GM23338 (cell line): Measurements from ENCODE around the gene SLBP. TPM values are rescaled to one million over a fixed set of nuclear protein-coding genes. Genes with fewer than 3 reads are reported as not detected.
A peak's percentile ranks its signal among the peaks of the same experiment; 100 is the strongest.

Source experiments
- ATAC-seq: fragments of 200-7000 bp; cut with Tn5 transposase; 3 replicates; pipeline ENCODE4 v1.9.1; 2020
- DNase-seq: peaks from one replicate; pipeline ENCODE4 v3.0.0-alpha.2; 2015; ENCODE audit warnings: low spot score
- H2AFZ ChIP-seq: fragments of 200-600 bp; sonication (generic); 2 replicates; pipeline ENCODE4 v1.8.0; 2016; ENCODE audit warnings: antibody characterized with exemption, mild to moderate bottlenecking, moderate library complexity
- H3F3A ChIP-seq: fragments of 200-600 bp; sonication (generic); replicated peaks from 2 replicates; pipeline ENCODE4 v1.8.0; 2017; ENCODE audit warnings: antibody characterized with exemption, mixed run types, low read depth
- H3K27ac ChIP-seq: fragments of 200-600 bp; sonication (generic); 2 replicates; pipeline ENCODE4 v1.6.1; 2016; ENCODE audit warnings: low read depth
- H3K27me3 ChIP-seq: fragments of 200-600 bp; sonication (generic); 2 replicates; pipeline ENCODE4 v1.8.0; 2016; ENCODE audit warnings: mild to moderate bottlenecking, mixed run types, moderate library complexity; ENCODE audit not compliant: insufficient read depth
- H3K36me3 ChIP-seq: fragments of 200-600 bp; sonication (generic); 2 replicates; pipeline ENCODE4 v1.8.0; 2016; ENCODE audit warnings: mild to moderate bottlenecking; ENCODE audit not compliant: insufficient read depth
- H3K4me1 ChIP-seq: fragments of 200-600 bp; sonication (generic); 2 replicates; pipeline ENCODE4 v1.8.0; 2016; ENCODE audit warnings: mild to moderate bottlenecking, moderate library complexity; ENCODE audit not compliant: insufficient read depth
- H3K4me2 ChIP-seq: fragments of 200-600 bp; sonication (generic); 2 replicates; pipeline ENCODE4 v1.7.1; 2017; ENCODE audit warnings: mixed run types
- H3K4me3 ChIP-seq: fragments of 200-600 bp; sonication (generic); 2 replicates; pipeline ENCODE4 v1.6.1; 2016; ENCODE audit warnings: mixed run types
- H3K79me2 ChIP-seq: fragments of 200-600 bp; sonication (generic); replicated peaks from 2 replicates; pipeline ENCODE4 v1.8.0; 2017; ENCODE audit warnings: mild to moderate bottlenecking; ENCODE audit not compliant: insufficient read depth
- H3K9me2 ChIP-seq: fragments of 200-600 bp; sonication (generic); 2 replicates; pipeline ENCODE4 v1.8.0; 2017; ENCODE audit not compliant: insufficient read depth
- H4K20me1 ChIP-seq: fragments of 200-600 bp; sonication (generic); replicated peaks from 2 replicates; pipeline ENCODE4 v1.8.0; 2017; ENCODE audit warnings: mild to moderate bottlenecking; ENCODE audit not compliant: insufficient read depth
- H3K27ac Mint-ChIP-seq: 2 replicates; pipeline ENCODE4 v1.8.0; 2020; ENCODE audit warnings: inconsistent platforms, mild to moderate bottlenecking, moderate library complexity, mixed read lengths
- H3K27me3 Mint-ChIP-seq: 3 replicates; pipeline ENCODE4 v1.8.0; 2022; ENCODE audit warnings: low read depth, mild to moderate bottlenecking, moderate library complexity, mixed read lengths, inconsistent platforms; ENCODE audit not compliant: insufficient read depth, poor library complexity
- H3K36me3 Mint-ChIP-seq: 3 replicates; pipeline ENCODE4 v1.8.0; 2021; ENCODE audit warnings: low read depth, mild to moderate bottlenecking, inconsistent platforms, moderate library complexity, mixed read lengths
- H3K4me1 Mint-ChIP-seq: 3 replicates; pipeline ENCODE4 v1.8.0; 2020; ENCODE audit warnings: mild to moderate bottlenecking, inconsistent platforms, mixed read lengths
- H3K4me3 Mint-ChIP-seq: 3 replicates; pipeline ENCODE4 v1.8.0; 2021; ENCODE audit warnings: moderate library complexity, mild to moderate bottlenecking, inconsistent platforms, mixed read lengths
- H3K9me3 Mint-ChIP-seq: 3 replicates; pipeline ENCODE4 v1.8.0; 2020; ENCODE audit warnings: moderate library complexity, mild to moderate bottlenecking, inconsistent platforms, mixed read lengths
- CREB1 ChIP-seq: fragments of 250-450 bp; sonication (Bioruptor Pico); IDR thresholded peaks from 2 replicates; pipeline ENCODE4 v1.5.0; 2020; ENCODE audit warnings: low read depth, mild to moderate bottlenecking, moderate library complexity
- CTCF ChIP-seq, 2 experiments: fragments of 200-600 bp in 1 of 2; sonication (generic) in 1 of 2; conservative IDR thresholded peaks; 2 replicates each; pipeline versions ENCODE4 v1.5.1 to v1.6.1; 2016 to 2017; ENCODE audit warnings: antibody characterized with exemption in 2 of 2, low read depth in 2 of 2, mild to moderate bottlenecking in 2 of 2, moderate library complexity in 1 of 2
- ETS1 ChIP-seq: IDR thresholded peaks from 2 replicates; pipeline ENCODE4 v1.6.1; 2016; ENCODE audit warnings: antibody characterized with exemption
- EZH2 ChIP-seq: fragments of 200-600 bp; sonication (generic); IDR thresholded peaks from one replicate; pipeline ENCODE4 v1.8.0; 2017; ENCODE audit warnings: antibody characterized with exemption, mild to moderate bottlenecking, low read depth; ENCODE audit not compliant: unreplicated experiment
- EZH2phosphoT487 ChIP-seq: fragments of 200-600 bp; sonication (generic); IDR thresholded peaks from one replicate; pipeline ENCODE4 v1.8.1; 2018; ENCODE audit warnings: antibody characterized with exemption; ENCODE audit not compliant: unreplicated experiment
- JUNB ChIP-seq: IDR thresholded peaks from one replicate; pipeline ENCODE4 v1.6.1; 2016; ENCODE audit warnings: antibody characterized with exemption; ENCODE audit not compliant: unreplicated experiment
- NANOG ChIP-seq: IDR thresholded peaks from 2 replicates; pipeline ENCODE4 v1.6.1; 2016; ENCODE audit warnings: antibody characterized with exemption, borderline replicate concordance
- POLR2AphosphoS5 ChIP-seq: IDR thresholded peaks from 2 replicates; pipeline ENCODE4 v1.6.1; 2016; ENCODE audit warnings: antibody characterized with exemption, low read depth
- STAT1 ChIP-seq: IDR thresholded peaks from one replicate; pipeline ENCODE4 v1.6.1; 2016; ENCODE audit warnings: antibody characterized with exemption; ENCODE audit not compliant: unreplicated experiment
- ZNF114 ChIP-seq: fragments of 250-450 bp; sonication (Bioruptor Pico); IDR thresholded peaks from 2 replicates; pipeline ENCODE4 v1.5.0; 2020; ENCODE audit warnings: mild to moderate bottlenecking, moderate library complexity
- ZNF331 ChIP-seq: fragments of 250-450 bp; sonication (Bioruptor Pico); IDR thresholded peaks from 2 replicates; pipeline ENCODE4 v1.5.0; 2020; ENCODE audit warnings: low read depth, mild to moderate bottlenecking, moderate library complexity
- polyA plus RNA-seq: library from polyadenylated mRNA; unstranded; fragments of >200 nt; fragmentation: Nextera tagmentation; extraction: Ambion mirVana; gene quantifications from 2 replicates; pipeline ENCODE4 v1.2.1, GENCODE V29; 2016
- total RNA-seq: library from RNA; depleted of rRNA; stranded (reverse); fragments of >200 nt; shearing (Covaris generic); gene quantifications from 2 replicates; pipeline ENCODE4 v1.2.3, GENCODE V29; 2014
- TF ChIP-seq, protein P1 (sequence below): fragments of 250-450 bp; sonication (Bioruptor Pico); IDR thresholded peaks from 2 replicates; pipeline ENCODE4 v1.5.0; 2020; ENCODE audit warnings: mild to moderate bottlenecking, moderate library complexity

Gene SLBP
- total and polyA plus RNA-seq, 2 experiments from 2014 or later: 54.4 to 58.6 TPM

DNA sequence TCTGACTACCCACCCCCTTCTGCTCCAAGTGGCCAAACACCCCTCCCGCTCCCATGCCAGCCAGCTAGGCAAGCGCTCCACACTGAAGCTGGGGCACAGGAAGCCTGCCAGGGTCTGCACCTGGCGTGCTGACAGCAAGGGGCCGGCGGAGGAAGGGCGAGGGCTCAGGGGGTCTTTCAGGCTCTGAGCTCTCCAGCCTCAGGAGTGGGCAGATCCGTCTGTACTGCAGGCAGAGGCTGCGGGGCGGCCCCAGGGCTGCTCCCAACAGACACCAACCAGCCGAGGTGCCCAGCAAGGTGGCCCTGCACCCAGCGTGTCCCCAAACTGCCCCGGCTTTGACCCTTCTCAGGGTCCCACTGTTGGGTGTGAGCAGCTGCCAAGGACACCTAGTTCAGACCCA lies 42.8 kb downstream of the SLBP start:
- Histone ChIP-seq H4K20me1 (no peaks in the 10 kb centered on the region), H3K4me1 (no peaks in the 10 kb centered on the region), H3F3A (no peaks in the 10 kb centered on the region), H3K4me2 (no peak overlapping the region), H3K9me2 (no peaks in the 10 kb centered on the region), H3K36me3 (no peaks in the 10 kb centered on the region), H2AFZ (no peak overlapping the region), H3K79me2 (no peaks in the 10 kb centered on the region), H3K27me3 (no peaks in the 10 kb centered on the region), H3K27ac (no peak overlapping the region), H3K4me3 (no peak overlapping the region)
- TF ChIP-seq EZH2: no peak
- no peak overlapping the region for H3K27ac Mint-ChIP-seq
- DNase-seq (no peak), ATAC-seq (no peak)
- peaks cover 9% of the 10 kb centered on the region for H3K27me3 Mint-ChIP-seq
- no peaks in the 10 kb centered on the region; the same call in 2 of the 3 replicates for H3K9me3 Mint-ChIP-seq
- H3K4me1 Mint-ChIP-seq: peaks cover 7% of the 10 kb centered on the region; the same call in 1 of the 3 replicates
- H3K36me3 Mint-ChIP-seq: no peaks in the 10 kb centered on the region
- H3K4me3 Mint-ChIP-seq: no peak overlapping the region

- Mint-ChIP-seq H3K36me3 (no peaks in the 10 kb centered on the region), H3K4me3 (no peak overlapping the region), H3K4me1 (peaks cover 7% of the 10 kb centered on the region; the same call in 1 of the 3 replicates), H3K9me3 (no peaks in the 10 kb centered on the region; the same call in 2 of the 3 replicates), H3K27ac (no peak overlapping the region), H3K27me3 (peaks cover 9% of the 10 kb centered on the region)
- Histone ChIP-seq H3K79me2 (no peaks in the 10 kb centered on the region), H3K27ac (no peak overlapping the region), H3K4me2 (no peak overlapping the region), H3K9me2 (no peaks in the 10 kb centered on the region), H2AFZ (no peak overlapping the region), H3F3A (no peaks in the 10 kb centered on the region), H3K27me3 (no peaks in the 10 kb centered on the region), H3K4me3 (no peak overlapping the region), H3K36me3 (no peaks in the 10 kb centered on the region), H4K20me1 (no peaks in the 10 kb centered on the region), H3K4me1 (no peaks in the 10 kb centered on the region)
- ATAC-seq (peak; percentile 65), DNase-seq (no peak)
- no peak for TF ChIP-seq ETS1
- TF ChIP-seq EZH2phosphoT487: no peak
- TF ChIP-seq CTCF (conservative IDR thresholded peaks at IDR 0.05; ENCODE audit: low read depth in 2 of 2): no peak
- TF ChIP-seq CREB1 (CRISPR knock-in tag): no peak
- no peak for TF ChIP-seq EZH2
- no peak for TF ChIP-seq ZNF331 (CRISPR knock-in tag)
- TF ChIP-seq STAT1: no peak
- TF ChIP-seq, protein P1, sequence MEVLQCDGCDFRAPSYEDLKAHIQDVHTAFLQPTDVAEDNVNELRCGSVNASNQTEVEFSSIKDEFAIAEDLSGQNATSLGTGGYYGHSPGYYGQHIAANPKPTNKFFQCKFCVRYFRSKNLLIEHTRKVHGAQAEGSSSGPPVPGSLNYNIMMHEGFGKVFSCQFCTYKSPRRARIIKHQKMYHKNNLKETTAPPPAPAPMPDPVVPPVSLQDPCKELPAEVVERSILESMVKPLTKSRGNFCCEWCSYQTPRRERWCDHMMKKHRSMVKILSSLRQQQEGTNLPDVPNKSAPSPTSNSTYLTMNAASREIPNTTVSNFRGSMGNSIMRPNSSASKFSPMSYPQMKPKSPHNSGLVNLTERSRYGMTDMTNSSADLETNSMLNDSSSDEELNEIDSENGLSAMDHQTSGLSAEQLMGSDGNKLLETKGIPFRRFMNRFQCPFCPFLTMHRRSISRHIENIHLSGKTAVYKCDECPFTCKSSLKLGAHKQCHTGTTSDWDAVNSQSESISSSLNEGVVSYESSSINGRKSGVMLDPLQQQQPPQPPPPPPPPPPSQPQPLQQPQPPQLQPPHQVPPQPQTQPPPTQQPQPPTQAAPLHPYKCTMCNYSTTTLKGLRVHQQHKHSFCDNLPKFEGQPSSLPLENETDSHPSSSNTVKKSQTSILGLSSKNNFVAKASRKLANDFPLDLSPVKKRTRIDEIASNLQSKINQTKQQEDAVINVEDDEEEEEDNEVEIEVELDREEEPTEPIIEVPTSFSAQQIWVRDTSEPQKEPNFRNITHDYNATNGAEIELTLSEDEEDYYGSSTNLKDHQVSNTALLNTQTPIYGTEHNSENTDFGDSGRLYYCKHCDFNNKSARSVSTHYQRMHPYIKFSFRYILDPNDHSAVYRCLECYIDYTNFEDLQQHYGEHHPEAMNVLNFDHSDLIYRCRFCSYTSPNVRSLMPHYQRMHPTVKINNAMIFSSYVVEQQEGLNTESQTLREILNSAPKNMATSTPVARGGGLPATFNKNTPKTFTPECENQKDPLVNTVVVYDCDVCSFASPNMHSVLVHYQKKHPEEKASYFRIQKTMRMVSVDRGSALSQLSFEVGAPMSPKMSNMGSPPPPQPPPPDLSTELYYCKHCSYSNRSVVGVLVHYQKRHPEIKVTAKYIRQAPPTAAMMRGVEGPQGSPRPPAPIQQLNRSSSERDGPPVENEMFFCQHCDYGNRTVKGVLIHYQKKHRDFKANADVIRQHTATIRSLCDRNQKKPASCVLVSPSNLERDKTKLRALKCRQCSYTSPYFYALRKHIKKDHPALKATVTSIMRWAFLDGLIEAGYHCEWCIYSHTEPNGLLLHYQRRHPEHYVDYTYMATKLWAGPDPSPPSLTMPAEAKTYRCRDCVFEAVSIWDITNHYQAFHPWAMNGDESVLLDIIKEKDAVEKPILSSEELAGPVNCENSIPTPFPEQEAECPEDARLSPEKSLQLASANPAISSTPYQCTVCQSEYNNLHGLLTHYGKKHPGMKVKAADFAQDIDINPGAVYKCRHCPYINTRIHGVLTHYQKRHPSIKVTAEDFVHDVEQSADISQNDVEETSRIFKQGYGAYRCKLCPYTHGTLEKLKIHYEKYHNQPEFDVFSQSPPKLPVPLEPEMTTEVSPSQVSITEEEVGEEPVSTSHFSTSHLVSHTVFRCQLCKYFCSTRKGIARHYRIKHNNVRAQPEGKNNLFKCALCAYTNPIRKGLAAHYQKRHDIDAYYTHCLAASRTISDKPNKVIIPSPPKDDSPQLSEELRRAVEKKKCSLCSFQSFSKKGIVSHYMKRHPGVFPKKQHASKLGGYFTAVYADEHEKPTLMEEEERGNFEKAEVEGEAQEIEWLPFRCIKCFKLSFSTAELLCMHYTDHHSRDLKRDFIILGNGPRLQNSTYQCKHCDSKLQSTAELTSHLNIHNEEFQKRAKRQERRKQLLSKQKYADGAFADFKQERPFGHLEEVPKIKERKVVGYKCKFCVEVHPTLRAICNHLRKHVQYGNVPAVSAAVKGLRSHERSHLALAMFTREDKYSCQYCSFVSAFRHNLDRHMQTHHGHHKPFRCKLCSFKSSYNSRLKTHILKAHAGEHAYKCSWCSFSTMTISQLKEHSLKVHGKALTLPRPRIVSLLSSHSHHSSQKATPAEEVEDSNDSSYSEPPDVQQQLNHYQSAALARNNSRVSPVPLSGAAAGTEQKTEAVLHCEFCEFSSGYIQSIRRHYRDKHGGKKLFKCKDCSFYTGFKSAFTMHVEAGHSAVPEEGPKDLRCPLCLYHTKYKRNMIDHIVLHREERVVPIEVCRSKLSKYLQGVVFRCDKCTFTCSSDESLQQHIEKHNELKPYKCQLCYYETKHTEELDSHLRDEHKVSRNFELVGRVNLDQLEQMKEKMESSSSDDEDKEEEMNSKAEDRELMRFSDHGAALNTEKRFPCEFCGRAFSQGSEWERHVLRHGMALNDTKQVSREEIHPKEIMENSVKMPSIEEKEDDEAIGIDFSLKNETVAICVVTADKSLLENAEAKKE: no peak
- no peak for TF ChIP-seq JUNB
- TF ChIP-seq POLR2AphosphoS5: no peak
- TF ChIP-seq ZNF114 (CRISPR knock-in tag): no peak
- no peak for TF ChIP-seq NANOG
These were observed 43.7 kb downstream of the SLBP start for GRCh38 chr4:1668488-1668840.
